HG03354 (cell line): ENCODE data around the gene HEMK1.

Source experiments
- ATAC-seq: cut with Tn5 transposase; IDR thresholded peaks from one replicate; pipeline ENCODE4 v1.9.1; 2021; ENCODE audit warnings: mild to moderate bottlenecking; ENCODE audit not compliant: unreplicated experiment, poor library complexity, severe bottlenecking

The HEMK1 gene

GRCh38 chr3:50630394-50630793 lies 61.1 kb downstream of the HEMK1 start:
- ATAC-seq, result no peak

GRCh38 chr3:50630877-50631276 lies 61.6 kb downstream of the HEMK1 start:
- no peak for ATAC-seq

GRCh38 chr3:50632450-50632849 lies 63.1 kb downstream of the HEMK1 start:
- no peak for ATAC-seq

- ATAC-seq, result no peak
Measured at GRCh38 chr3:50633230-50633790, 64.0 kb downstream of the HEMK1 start.

GRCh38 chr3:50635066-50635465 lies 65.7 kb downstream of the HEMK1 start:
- no peak for ATAC-seq

- no peak for ATAC-seq
Measured at GRCh38 chr3:50637011-50637410, 67.7 kb downstream of the HEMK1 start.

- no peak for ATAC-seq
Measured at GRCh38 chr3:50637945-50638344, 68.6 kb downstream of the HEMK1 start.

- ATAC-seq, result no peak
Measured at GRCh38 chr3:50639055-50639494, 69.8 kb downstream of the HEMK1 start.

GRCh38 chr3:50642382-50642781 lies 73.1 kb downstream of the HEMK1 start:
- no peak for ATAC-seq

GRCh38 chr3:50644561-50644960 lies 75.2 kb downstream of the HEMK1 start:
- ATAC-seq, result no peak

GRCh38 chr3:50645378-50645777 lies 76.1 kb downstream of the HEMK1 start:
- ATAC-seq, result no peak
